OCI-LY1 (cell line): Measurements from ENCODE around the gene SLC25A44.

Source experiments
- H2AFZ ChIP-seq: fragments of 200-600 bp; sonication (generic), shearing (Covaris generic); 2 replicates; pipeline ENCODE4 v1.6.0; 2014; ENCODE audit warnings: antibody characterized with exemption, mild to moderate bottlenecking, low read length
- H3F3A ChIP-seq: fragments of 200-600 bp; sonication (generic), shearing (Covaris generic); 2 replicates; pipeline ENCODE4 v1.6.0; 2014; ENCODE audit warnings: mild to moderate bottlenecking, antibody characterized with exemption, low read length, moderate library complexity; ENCODE audit not compliant: insufficient read depth
- H3K27ac ChIP-seq: fragments of 200-600 bp; sonication (generic); 2 replicates; pipeline ENCODE4 v1.5.1; 2014; ENCODE audit warnings: low read length, mixed run types, mild to moderate bottlenecking, low read depth; ENCODE audit not compliant: poor library complexity, severe bottlenecking
- H3K27me3 ChIP-seq: fragments of 200-600 bp; sonication (generic); 2 replicates; pipeline ENCODE4 v1.6.0; 2014; ENCODE audit warnings: antibody characterized with exemption, mild to moderate bottlenecking, low read length, moderate library complexity; ENCODE audit not compliant: insufficient read depth
- H3K36me3 ChIP-seq: fragments of 200-600 bp; sonication (generic); 2 replicates; pipeline ENCODE4 v1.6.1; 2014; ENCODE audit warnings: mild to moderate bottlenecking, antibody characterized with exemption, low read length, moderate library complexity, mixed read lengths; ENCODE audit not compliant: insufficient read depth
- H3K4me1 ChIP-seq: fragments of 200-600 bp; sonication (generic); 2 replicates; pipeline ENCODE4 v1.5.1; 2014; ENCODE audit warnings: mild to moderate bottlenecking, low read length, moderate library complexity; ENCODE audit not compliant: insufficient read depth, severe bottlenecking
- H3K4me2 ChIP-seq: fragments of 200-600 bp; sonication (generic), shearing (Covaris generic); 2 replicates; pipeline ENCODE4 v1.6.1; 2014; ENCODE audit warnings: low read length
- H3K4me3 ChIP-seq: fragments of 200-600 bp; sonication (generic); 2 replicates; pipeline ENCODE4 v1.5.1; 2014; ENCODE audit warnings: low read length, low read depth, mild to moderate bottlenecking, mixed read lengths; ENCODE audit not compliant: poor library complexity, severe bottlenecking
- H3K79me2 ChIP-seq: fragments of 200-600 bp; shearing (Covaris generic); 2 replicates; pipeline ENCODE4 v1.6.1; 2016; ENCODE audit warnings: mixed run types, low read length, mixed read lengths; ENCODE audit not compliant: insufficient read depth
- H3K9ac ChIP-seq: fragments of 200-600 bp; sonication (generic), shearing (Covaris generic); 2 replicates; pipeline ENCODE4 v1.6.1; 2014; ENCODE audit warnings: mild to moderate bottlenecking, low read length, mixed read lengths
- H3K9me2 ChIP-seq: fragments of 200-600 bp; sonication (generic), shearing (Covaris generic); 2 replicates; pipeline ENCODE4 v1.6.1; 2014; ENCODE audit warnings: low read depth, mild to moderate bottlenecking, low read length, mixed read lengths
- H3K9me3 ChIP-seq: fragments of 200-600 bp; shearing (Covaris generic); 2 replicates; pipeline ENCODE4 v1.6.1; 2014; ENCODE audit warnings: low read length, mixed read lengths
- H4K20me1 ChIP-seq: fragments of 200-600 bp; sonication (generic), shearing (Covaris generic); 2 replicates; pipeline ENCODE4 v1.6.0; 2016; ENCODE audit warnings: mild to moderate bottlenecking, low read length; ENCODE audit not compliant: insufficient read depth
- CTCF ChIP-seq: fragments of 200-600 bp; sonication (generic), shearing (Covaris generic); IDR thresholded peaks from 2 replicates; pipeline ENCODE4 v1.5.1; 2017; ENCODE audit warnings: mild to moderate bottlenecking, antibody characterized with exemption, low read length, moderate library complexity, mixed read lengths
- EZH2 ChIP-seq: fragments of 200-600 bp; sonication (generic), shearing (Covaris generic); IDR thresholded peaks from 2 replicates; pipeline ENCODE4 v1.8.0; 2017; ENCODE audit warnings: borderline replicate concordance, mixed run types, mild to moderate bottlenecking, antibody characterized with exemption, low read length, moderate library complexity, mixed read lengths

The SLC25A44 gene

GRCh38 chr1:156155756-156156510, 38.0 kb upstream of the SLC25A44 start:
- Histone ChIP-seq H3K27me3 (no peaks in the 10 kb centered on the region), H3K9ac (peak overlapping the region; percentile 53), H4K20me1 (no peaks in the 10 kb centered on the region), H2AFZ (no peak overlapping the region), H3K4me2 (peak overlapping the region; percentile 78), H3K36me3 (peaks cover 16% of the 10 kb centered on the region; the same call in 1 of the 2 replicates), H3F3A (no peaks in the 10 kb centered on the region), H3K27ac (peak overlapping the region; percentile 93), H3K79me2 (no peaks in the 10 kb centered on the region), H3K4me1 (peaks cover 98% of the 10 kb centered on the region), H3K9me2 (no peaks in the 10 kb centered on the region), H3K4me3 (peak overlapping the region; percentile 65), H3K9me3 (no peaks in the 10 kb centered on the region)
- no peak for TF ChIP-seq EZH2
- no peak for TF ChIP-seq CTCF

- peak overlapping the region; percentile 55 for H3K4me2 ChIP-seq
- H4K20me1 ChIP-seq: no peaks in the 10 kb centered on the region
- peak overlapping the region; percentile 93 for H3K27ac ChIP-seq
- no peaks in the 10 kb centered on the region for H3K79me2 ChIP-seq
- H3F3A ChIP-seq: no peaks in the 10 kb centered on the region
- H3K4me3 ChIP-seq: peak overlapping the region; percentile 31
- TF ChIP-seq CTCF (no peak), EZH2 (no peak)
- peak overlapping the region; percentile 30; the same call in 1 of the 2 replicates for H3K9ac ChIP-seq
- H3K27me3 ChIP-seq: no peaks in the 10 kb centered on the region
- no peaks in the 10 kb centered on the region for H3K9me2 ChIP-seq
- H2AFZ ChIP-seq: no peak overlapping the region
- peaks cover 26% of the 10 kb centered on the region; the same call in 1 of the 2 replicates for H3K36me3 ChIP-seq
- no peaks in the 10 kb centered on the region for H3K9me3 ChIP-seq
- peaks cover 82% of the 10 kb centered on the region for H3K4me1 ChIP-seq
These were observed 36.4 kb upstream of the SLC25A44 start for GRCh38 chr1:156157506-156157905.

- Histone ChIP-seq H3K79me2 (no peaks in the 10 kb centered on the region), H2AFZ (no peak overlapping the region), H3K4me2 (peak overlapping the region; percentile 55), H3K9me2 (no peaks in the 10 kb centered on the region), H3K36me3 (peaks cover 31% of the 10 kb centered on the region; the same call in 1 of the 2 replicates), H3K27me3 (no peaks in the 10 kb centered on the region), H3K9me3 (no peaks in the 10 kb centered on the region), H3K4me3 (peak overlapping the region; percentile 31), H3K27ac (peak overlapping the region; percentile 93), H3F3A (no peaks in the 10 kb centered on the region), H4K20me1 (no peaks in the 10 kb centered on the region), H3K4me1 (peaks cover 78% of the 10 kb centered on the region), H3K9ac (peak overlapping the region; percentile 30; the same call in 1 of the 2 replicates)
- no peak for TF ChIP-seq CTCF
- TF ChIP-seq EZH2: no peak
These were observed 35.9 kb upstream of the SLC25A44 start for GRCh38 chr1:156157966-156158365.
